ENCODE results near the gene ADAMTS13.

Gene ADAMTS13

DNA sequence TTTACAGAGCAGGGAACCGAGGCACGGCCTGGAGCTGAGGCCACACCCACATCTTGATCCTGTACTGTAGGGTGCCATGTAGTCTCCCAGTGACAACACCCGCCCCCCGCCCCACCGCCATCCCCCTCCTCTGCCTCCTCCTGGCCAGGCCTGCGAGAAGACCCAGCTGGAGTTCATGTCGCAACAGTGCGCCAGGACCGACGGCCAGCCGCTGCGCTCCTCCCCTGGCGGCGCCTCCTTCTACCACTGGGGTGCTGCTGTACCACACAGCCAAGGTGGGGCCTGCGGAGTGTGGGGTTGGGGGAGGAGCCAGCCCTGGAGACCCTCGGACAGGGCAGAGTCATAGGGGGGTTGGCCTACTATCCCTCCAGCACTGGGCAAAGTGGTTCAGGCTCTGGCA is 14.5 kb downstream of the ADAMTS13 start:
- TF ChIP-seq, protein P1, sequence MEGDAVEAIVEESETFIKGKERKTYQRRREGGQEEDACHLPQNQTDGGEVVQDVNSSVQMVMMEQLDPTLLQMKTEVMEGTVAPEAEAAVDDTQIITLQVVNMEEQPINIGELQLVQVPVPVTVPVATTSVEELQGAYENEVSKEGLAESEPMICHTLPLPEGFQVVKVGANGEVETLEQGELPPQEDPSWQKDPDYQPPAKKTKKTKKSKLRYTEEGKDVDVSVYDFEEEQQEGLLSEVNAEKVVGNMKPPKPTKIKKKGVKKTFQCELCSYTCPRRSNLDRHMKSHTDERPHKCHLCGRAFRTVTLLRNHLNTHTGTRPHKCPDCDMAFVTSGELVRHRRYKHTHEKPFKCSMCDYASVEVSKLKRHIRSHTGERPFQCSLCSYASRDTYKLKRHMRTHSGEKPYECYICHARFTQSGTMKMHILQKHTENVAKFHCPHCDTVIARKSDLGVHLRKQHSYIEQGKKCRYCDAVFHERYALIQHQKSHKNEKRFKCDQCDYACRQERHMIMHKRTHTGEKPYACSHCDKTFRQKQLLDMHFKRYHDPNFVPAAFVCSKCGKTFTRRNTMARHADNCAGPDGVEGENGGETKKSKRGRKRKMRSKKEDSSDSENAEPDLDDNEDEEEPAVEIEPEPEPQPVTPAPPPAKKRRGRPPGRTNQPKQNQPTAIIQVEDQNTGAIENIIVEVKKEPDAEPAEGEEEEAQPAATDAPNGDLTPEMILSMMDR (IDR thresholded peaks at IDR 0.05; ENCODE audit: low read depth, low read length) = no peak
- H3K4me3 ChIP-seq (ENCODE audit: low read depth, low read length) = no peak overlapping the region

DNA sequence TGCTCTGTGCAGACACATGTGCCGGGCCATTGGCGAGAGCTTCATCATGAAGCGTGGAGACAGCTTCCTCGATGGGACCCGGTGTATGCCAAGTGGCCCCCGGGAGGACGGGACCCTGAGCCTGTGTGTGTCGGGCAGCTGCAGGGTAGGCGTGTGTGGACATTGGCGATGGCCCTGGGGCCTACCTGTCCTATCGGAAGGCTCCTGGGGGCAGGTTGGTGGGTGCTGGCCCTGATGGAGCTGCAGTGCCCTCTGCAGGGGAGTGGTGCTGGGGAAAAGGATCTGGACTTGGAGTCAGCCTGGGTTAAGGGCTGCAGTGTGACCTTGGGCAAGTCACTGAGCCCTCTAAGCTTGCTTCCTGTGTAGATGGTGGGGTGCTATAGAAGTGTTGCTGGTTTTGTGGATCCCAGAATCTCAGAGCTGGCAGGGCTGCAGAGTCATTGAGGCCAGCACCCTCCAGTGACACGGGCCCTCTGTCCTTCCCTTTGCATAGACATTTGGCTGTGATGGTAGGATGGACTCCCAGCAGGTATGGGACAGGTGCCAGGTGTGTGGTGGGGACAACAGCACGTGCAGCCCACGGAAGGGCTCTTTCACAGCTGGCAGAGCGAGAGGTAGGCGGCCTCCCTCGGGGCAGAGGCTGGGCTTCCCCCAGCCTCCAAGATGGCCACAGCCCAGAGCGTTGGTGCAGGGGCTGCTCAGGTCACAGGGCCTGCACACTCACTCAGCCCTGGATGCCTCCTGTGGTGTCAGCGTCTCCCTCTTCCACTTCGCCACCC is 15.8 kb downstream of the ADAMTS13 start:
- TF ChIP-seq, protein P1 (IDR thresholded peaks at IDR 0.05; ENCODE audit: low read depth, low read length) = no peak

DNA sequence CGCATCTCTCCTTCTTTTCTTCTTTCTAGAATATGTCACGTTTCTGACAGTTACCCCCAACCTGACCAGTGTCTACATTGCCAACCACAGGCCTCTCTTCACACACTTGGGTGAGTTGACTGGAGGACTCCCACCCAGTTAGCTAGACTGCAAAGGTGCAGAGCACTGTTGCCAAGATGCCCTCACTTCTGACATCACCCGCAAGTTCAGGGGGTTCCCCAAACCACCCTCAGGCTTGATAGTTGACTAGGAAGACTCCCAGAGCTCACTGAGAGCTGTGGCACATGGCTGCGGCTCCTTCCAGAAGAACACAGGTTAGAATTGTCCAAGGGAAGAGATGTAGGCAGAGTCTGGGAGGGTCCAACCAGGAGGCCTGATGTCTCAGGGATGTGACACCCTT is 17.2 kb downstream of the ADAMTS13 start:
- TF ChIP-seq, protein P1 (IDR thresholded peaks at IDR 0.05; ENCODE audit: low read depth, low read length) = no peak
- no peak overlapping the region for H3K4me3 ChIP-seq (ENCODE audit: low read depth, low read length)

More for the DNA sequence above, 15.8 kb downstream of the ADAMTS13 start:
- H3K4me3 ChIP-seq (ENCODE audit: low read depth, low read length) = no peak overlapping the region

DNA sequence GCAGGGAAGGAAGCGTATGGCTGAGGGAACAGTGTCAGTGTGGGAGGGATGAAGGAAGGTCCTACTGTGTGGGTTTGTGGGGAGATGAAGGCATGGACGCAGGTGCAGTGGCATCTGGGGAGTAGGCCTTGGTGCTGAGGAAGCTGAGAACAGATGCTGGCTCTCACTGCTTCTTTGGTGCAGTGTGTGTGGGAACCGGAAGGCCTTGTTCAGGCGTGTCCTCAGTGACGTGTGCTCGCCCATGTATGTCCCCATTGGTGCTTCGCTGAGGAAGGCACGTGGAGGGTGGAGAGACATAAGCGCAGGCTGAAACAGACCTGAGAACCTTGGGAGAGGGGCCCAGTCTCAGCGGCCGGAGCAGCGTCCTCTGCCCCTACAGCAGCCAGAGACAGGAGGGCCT is 18.7 kb downstream of the ADAMTS13 start:
- TF ChIP-seq, protein P1 (IDR thresholded peaks at IDR 0.05; ENCODE audit: low read depth, low read length) = no peak
- H3K4me3 ChIP-seq (ENCODE audit: low read depth, low read length) = no peak overlapping the region

DNA sequence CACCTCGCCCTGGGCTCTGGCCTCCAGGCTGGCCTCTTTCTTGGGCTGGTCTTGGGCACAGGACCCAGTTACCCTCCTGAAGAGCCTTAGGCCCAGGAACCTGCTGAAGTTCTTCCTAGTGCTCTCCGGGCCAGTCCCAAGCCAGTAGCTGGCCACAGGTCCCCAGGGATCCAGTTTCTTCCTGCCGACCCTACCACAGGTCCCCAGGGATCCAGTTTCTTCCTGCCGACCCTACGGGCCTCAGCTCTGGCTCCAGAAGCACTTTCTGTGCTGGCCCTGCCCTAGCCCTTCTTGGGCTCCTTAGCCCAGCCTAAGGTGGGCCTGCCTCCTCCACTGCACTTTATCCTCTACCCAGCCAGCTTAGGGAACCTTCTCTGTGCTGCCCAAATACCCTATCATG is 19.4 kb downstream of the ADAMTS13 start:
- no peak overlapping the region for H3K4me3 ChIP-seq (ENCODE audit: low read depth, low read length)
- TF ChIP-seq, protein P1 (IDR thresholded peaks at IDR 0.05; ENCODE audit: low read depth, low read length) = no peak

DNA sequence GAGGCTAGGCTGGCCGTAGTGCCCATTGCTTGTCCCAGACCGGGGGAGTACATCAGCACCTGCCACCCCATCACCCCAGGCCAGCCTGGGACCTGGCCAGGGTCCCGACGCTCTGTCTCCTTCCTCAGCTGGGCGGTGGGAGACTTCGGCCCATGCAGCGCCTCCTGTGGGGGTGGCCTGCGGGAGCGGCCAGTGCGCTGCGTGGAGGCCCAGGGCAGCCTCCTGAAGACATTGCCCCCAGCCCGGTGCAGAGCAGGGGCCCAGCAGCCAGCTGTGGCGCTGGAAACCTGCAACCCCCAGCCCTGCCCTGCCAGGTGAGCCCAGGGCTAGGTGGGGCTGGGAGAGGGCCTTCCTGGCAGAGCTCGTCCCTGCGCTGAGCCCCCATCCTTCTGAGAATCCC is 21.1 kb downstream of the ADAMTS13 start:
- TF ChIP-seq, protein P1 (IDR thresholded peaks at IDR 0.05; ENCODE audit: low read depth, low read length) = no peak
- no peak overlapping the region for H3K4me3 ChIP-seq (ENCODE audit: low read depth, low read length)

DNA sequence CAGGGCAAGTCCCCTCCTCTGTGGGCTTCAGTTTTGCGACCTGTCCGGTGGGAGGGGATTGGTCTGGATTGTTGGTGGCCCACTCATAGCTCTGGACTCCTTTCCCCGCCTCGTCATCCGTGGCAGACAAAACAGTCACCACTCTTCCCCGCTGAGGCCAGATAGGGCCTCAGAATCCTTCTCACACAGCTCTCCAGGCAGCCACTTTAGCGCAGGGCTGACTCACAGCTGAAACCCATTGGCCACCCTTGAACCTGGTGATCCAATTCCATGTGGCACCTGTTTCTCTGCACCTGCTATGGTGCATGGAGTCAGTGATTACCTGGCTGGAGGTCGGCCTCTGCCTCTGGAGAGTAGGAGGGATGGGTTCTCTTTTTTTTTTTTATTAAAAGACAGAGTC is 21.8 kb downstream of the ADAMTS13 start:
- TF ChIP-seq, protein P1 (IDR thresholded peaks at IDR 0.05; ENCODE audit: low read depth, low read length) = no peak
- H3K4me3 ChIP-seq (ENCODE audit: low read depth, low read length) = no peak overlapping the region

Measured in WI38 (cell line).